K562 (cell line): Measurements from ENCODE around the gene AIG1. TPM values are rescaled to one million over a fixed set of nuclear protein-coding genes. Genes with fewer than 3 reads are reported as not detected.

ENCODE experiments used
- ATF4 ChIP-seq: fragments of 450-650 bp; formaldehyde crosslinking; IDR thresholded peaks from 2 replicates; pipeline ENCODE4 v1.4.0; 2022; ENCODE audit warnings: mild to moderate bottlenecking, moderate library complexity
- BCLAF1 ChIP-seq, 2 experiments: fragments of 450-650 bp in 1 of 2; IDR thresholded peaks; 2 replicates each; pipeline ENCODE4 v1.6.1; 2011 to 2017; ENCODE audit warnings: low read depth in 2 of 2, antibody characterized with exemption in 1 of 2, borderline replicate concordance in 1 of 2, low read length in 1 of 2, mild to moderate bottlenecking in 1 of 2, mixed read lengths in 1 of 2; ENCODE audit not compliant: control insufficient read depth in 1 of 2
- ERF ChIP-seq: fragments of 450-650 bp; formaldehyde crosslinking; IDR thresholded peaks from 2 replicates; pipeline ENCODE4 v1.4.0; 2020; ENCODE audit warnings: mild to moderate bottlenecking, mixed read lengths
- GATAD2B ChIP-seq: fragments of 450-650 bp; IDR thresholded peaks from 2 replicates; pipeline ENCODE4 v1.6.1; 2017; ENCODE audit warnings: mild to moderate bottlenecking, borderline replicate concordance
- HMG20A ChIP-seq: fragments of 450-650 bp; formaldehyde crosslinking; conservative IDR thresholded peaks from 2 replicates; pipeline ENCODE4 v1.4.0; 2020; ENCODE audit warnings: mild to moderate bottlenecking, mixed read lengths
- JUN ChIP-seq, 2 experiments: sonication (generic) in 1 of 2; formaldehyde crosslinking in 1 of 2; IDR thresholded peaks; 2 replicates each; pipeline versions ENCODE4 v1.6.1 to v1.8.0; 2012 to 2022; ENCODE audit warnings: borderline replicate concordance in 2 of 2, mild to moderate bottlenecking in 2 of 2, improper control_type of control experiment in 1 of 2, low read depth in 1 of 2, low read length in 1 of 2, missing genetic modification reagents in 1 of 2
- JUNB ChIP-seq: fragments of 450-650 bp; formaldehyde crosslinking; conservative IDR thresholded peaks from 2 replicates; pipeline ENCODE4 v1.4.0; 2020; ENCODE audit warnings: mild to moderate bottlenecking
- JUND ChIP-seq, 2 experiments: IDR thresholded peaks; 2 replicates in 1 of 2; 3 replicates in 1 of 2; pipeline ENCODE4 v1.6.1; 2011; ENCODE audit warnings: borderline replicate concordance in 2 of 2, low read depth in 2 of 2, low read length in 2 of 2, improper control_type of control experiment in 1 of 2, missing biosample characterization in 1 of 2, missing genetic modification characterization in 1 of 2, missing genetic modification reagents in 1 of 2
- LARP7 ChIP-seq: fragments of 450-650 bp; IDR thresholded peaks from 2 replicates; pipeline ENCODE4 v1.6.1; 2016
- MCM3 ChIP-seq: fragments of 450-650 bp; IDR thresholded peaks from 2 replicates; pipeline ENCODE4 v1.6.1; 2016
- MCM5 ChIP-seq: fragments of 450-650 bp; IDR thresholded peaks from 2 replicates; pipeline ENCODE4 v1.6.1; 2016; ENCODE audit warnings: low read depth
- MLX ChIP-seq, 2 experiments: fragments of 450-650 bp in 1 of 2; sonication (generic) in 1 of 2; formaldehyde crosslinking; conservative IDR thresholded peaks; 2 replicates each; pipeline versions ENCODE4 v1.4.0 to v1.8.1; 2020 to 2022; ENCODE audit warnings: mild to moderate bottlenecking in 1 of 2, missing genetic modification reagents in 1 of 2
- PRPF4 ChIP-seq: fragments of 200-400 bp; formaldehyde crosslinking; IDR thresholded peaks from one replicate; pipeline ENCODE4 v1.6.1; 2017; ENCODE audit warnings: low read length, low read depth, mild to moderate bottlenecking; ENCODE audit not compliant: insufficient read depth, poor library complexity, severe bottlenecking
- RCOR1 ChIP-seq, 2 experiments: IDR thresholded peaks; 2 replicates each; pipeline ENCODE4 v1.6.1; 2012; ENCODE audit warnings: low read depth in 2 of 2, low read length in 2 of 2, borderline replicate concordance in 1 of 2, improper control_type of control experiment in 1 of 2
- THAP12 ChIP-seq: fragments of 250-450 bp; sonication (Bioruptor Pico); IDR thresholded peaks from 2 replicates; pipeline ENCODE4 v1.9.0; 2021; ENCODE audit warnings: mild to moderate bottlenecking, inconsistent platforms
- ZC3H8 ChIP-seq: fragments of 450-650 bp; IDR thresholded peaks from 2 replicates; pipeline ENCODE4 v1.6.1; 2017
- ZNF224 ChIP-seq: sonication (generic); formaldehyde crosslinking; IDR thresholded peaks from 2 replicates; pipeline ENCODE4 v1.8.0; 2022; ENCODE audit warnings: mild to moderate bottlenecking, missing genetic modification reagents
- ZNF232 ChIP-seq: sonication (generic); formaldehyde crosslinking; IDR thresholded peaks from 2 replicates; pipeline ENCODE4 v1.8.0; 2022; ENCODE audit warnings: mild to moderate bottlenecking, missing genetic modification reagents
- ZNF511 ChIP-seq: sonication (generic); formaldehyde crosslinking; IDR thresholded peaks from 2 replicates; pipeline ENCODE4 v1.8.0; 2022; ENCODE audit warnings: mild to moderate bottlenecking, missing genetic modification reagents
- ZNF780A ChIP-seq: fragments of 250-450 bp; sonication (Bioruptor Pico); IDR thresholded peaks from 2 replicates; pipeline ENCODE4 v1.5.0; 2021; ENCODE audit warnings: mild to moderate bottlenecking
- ZZZ3 ChIP-seq: fragments of 450-650 bp; IDR thresholded peaks from 2 replicates; pipeline ENCODE4 v1.6.1; 2016; ENCODE audit warnings: antibody characterized with exemption, mild to moderate bottlenecking, moderate library complexity
- polyA plus RNA-seq, 8 experiments: library from polyadenylated mRNA; depleted of rRNA in 4 of 8; stranded (reverse) in 5 of 8; unstranded in 3 of 8; fragments of >200 nt; fragmentation: Nextera tagmentation in 2 of 8; fragmentation: Illumina TruSeq in 1 of 8; extraction: Ambion mirVana in 2 of 8; extraction: Trizol in 1 of 8; gene quantifications; 2 replicates each; pipeline versions ENCODE4 v1.2.1 to v1.2.3, GENCODE V29; 2011 to 2014; ENCODE audit warnings: inconsistent platforms in 1 of 8, missing spikeins in 1 of 8
- total RNA-seq, 7 experiments: library from RNA; depleted of rRNA in 6 of 7; stranded (reverse); fragments of >200 nt in 6 of 7; fragmentation: Illumina TruSeq in 2 of 7; extraction: Trizol in 2 of 7; gene quantifications; 2 replicates each; pipeline versions ENCODE4 v1.2.1 to v1.2.3, GENCODE V29; 2011 to 2021; ENCODE audit warnings: low replicate concordance in 1 of 7

Gene AIG1
- total and polyA plus RNA-seq, 9 of the 15 experiments (the other 6 are each of a cell fraction or from before 2014, with no cell fraction given) = 74.8 to 333 (median 127) TPM

- TF ChIP-seq MCM3 (no peak), ZNF780A (CRISPR knock-in tag) (no peak), ATF4 (CRISPR knock-in tag) (no peak), MCM5 (no peak), GATAD2B (no peak), RCOR1 (IDR thresholded peaks at IDR 0.05; ENCODE audit: borderline replicate concordance in 1 of 2, low read depth in 2 of 2, low read length in 2 of 2) (0 out of 4 replicates have a peak, but pooled peaks of 1 of the 2 experiments have one; percentile 20), ERF (no peak), JUND (IDR thresholded peaks at IDR 0.05; ENCODE audit: borderline replicate concordance, low read depth, low read length) (peak; percentile 85), JUND (tag; IDR thresholded peaks at IDR 0.05; ENCODE audit: borderline replicate concordance, low read depth, low read length) (peak; percentile 88; the same call in 1 of the 3 replicates), PRPF4 (no peak), ZNF511 (CRISPR knock-in tag) (no peak), JUN (IDR thresholded peaks at IDR 0.05; ENCODE audit: borderline replicate concordance, low read depth, low read length) (peak; percentile 75), JUN (CRISPR knock-in tag; IDR thresholded peaks at IDR 0.05; ENCODE audit: borderline replicate concordance) (no peak), ZC3H8 (no peak), BCLAF1 (IDR thresholded peaks at IDR 0.05; ENCODE audit: borderline replicate concordance in 1 of 2, control insufficient read depth in 1 of 2, low read depth in 2 of 2, low read length in 1 of 2) (no peak), ZNF232 (no peak), ZZZ3 (no peak), HMG20A (CRISPR knock-in tag) (no peak), JUNB (CRISPR knock-in tag) (no peak), LARP7 (no peak), ZNF224 (CRISPR knock-in tag) (no peak), THAP12 (CRISPR knock-in tag) (no peak), MLX (CRISPR knock-in tag; conservative IDR thresholded peaks at IDR 0.05) (no peak)
Observed at GRCh38 chr6:143328876-143329275, 268.2 kb downstream of the AIG1 start (continued).
